HCT116 (cell line): ENCODE results near the gene TBCD. TPM values are rescaled to one million over a fixed set of nuclear protein-coding genes. Genes with fewer than 3 reads are reported as not detected.

Source experiments
- ATAC-seq: fragments of 200-7000 bp; cut with Tn5 transposase; 2 replicates; pipeline ENCODE4 v1.9.1; 2020; ENCODE audit warnings: mild to moderate bottlenecking, moderate library complexity
- BruUV-seq: library from RNA; stranded (reverse); fragments of 400-500 nt; replicated peaks from 2 replicates; lab custom pipeline; 2021; lab: Mats Ljungman, UMichigan
- CTCF ChIA-PET: fragments of 300-600 bp; sonication (Branson Sonifier 250); formaldehyde crosslinking; loops from one replicate; lab custom pipeline; 2021; ENCODE audit warnings: antibody characterized with exemption; lab: Charles Lee
- POLR2A ChIA-PET: fragments of 300-600, 350-600 bp; sonication (Branson Sonifier 250); formaldehyde crosslinking; loops from one replicate; lab custom pipeline; 2021; ENCODE audit warnings: antibody characterized with exemption; lab: Charles Lee
- RAD21 ChIA-PET, 2 experiments: fragments of 300-600 bp; sonication (Branson Sonifier 250); formaldehyde crosslinking; loops; one replicate each; lab custom pipeline; 2023; ENCODE audit warnings: low total read pairs in 2 of 2; ENCODE audit not compliant: uncharacterized antibody in 2 of 2, unreplicated experiment in 2 of 2, low non-redundant PET in 1 of 2; lab: Charles Lee
- DNase-seq: peaks from one replicate; pipeline ENCODE4 v3.0.0-alpha.2; 2010; ENCODE audit warnings: low read depth, low spot score
- H2AFZ ChIP-seq: fragments of 200-600 bp; shearing (Covaris generic), sonication (generic); 2 replicates; pipeline ENCODE4 v1.6.1; 2017; ENCODE audit warnings: low read depth, mixed run types, mixed read lengths, antibody characterized with exemption, low read length; ENCODE audit not compliant: poor library complexity, severe bottlenecking
- H3K27ac ChIP-seq: 2 replicates; pipeline ENCODE4 v1.5.1; 2012; ENCODE audit warnings: low read depth, low read length
- H3K27me3 ChIP-seq: fragments of 200-600 bp; sonication (generic); 2 replicates; pipeline ENCODE4 v1.6.1; 2016; ENCODE audit warnings: mixed run types, low read length, mixed read lengths; ENCODE audit not compliant: insufficient read depth
- H3K36me3 ChIP-seq, 2 experiments: fragments of 200-500 bp in 1 of 2; fragments of 200-600 bp in 1 of 2; sonication (Bioruptor generic) in 1 of 2; sonication (generic) in 1 of 2; 2 replicates each; pipeline versions ENCODE4 v1.5.1 to v1.6.1; 2014 to 2016; ENCODE audit warnings: low read length in 2 of 2, inconsistent platforms in 1 of 2, mixed read lengths in 1 of 2, mixed run types in 1 of 2; ENCODE audit not compliant: insufficient read depth in 2 of 2, control insufficient read depth in 1 of 2
- H3K4me1 ChIP-seq, 2 experiments: fragments of 200-600 bp in 1 of 2; sonication (generic) in 1 of 2; 2 replicates each; pipeline versions ENCODE4 v1.5.1 to v1.6.1; 2012 to 2017; ENCODE audit warnings: low read length in 2 of 2, inconsistent platforms in 1 of 2, mild to moderate bottlenecking in 1 of 2, mixed read lengths in 1 of 2, mixed run types in 1 of 2, moderate library complexity in 1 of 2; ENCODE audit not compliant: insufficient read depth in 2 of 2, control insufficient read depth in 1 of 2
- H3K4me2 ChIP-seq: fragments of 200-600 bp; sonication (generic); 2 replicates; pipeline ENCODE4 v1.6.1; 2017; ENCODE audit warnings: mixed run types, low read length, mixed read lengths
- H3K4me3 ChIP-seq, 2 experiments: fragments of 200-600 bp in 1 of 2; sonication (generic) in 1 of 2; replicated peaks in 1 of 2; 2 replicates each; pipeline ENCODE4 v1.5.1; 2011 to 2016; ENCODE audit warnings: low read length in 2 of 2, control low read depth in 1 of 2, low read depth in 1 of 2, mild to moderate bottlenecking in 1 of 2, mixed read lengths in 1 of 2, mixed run types in 1 of 2
- H3K79me2 ChIP-seq: fragments of 200-600 bp; sonication (generic); 2 replicates; pipeline ENCODE4 v1.6.1; 2017; ENCODE audit warnings: mild to moderate bottlenecking, mixed run types, low read length, moderate library complexity, mixed read lengths; ENCODE audit not compliant: insufficient read depth
- H3K9ac ChIP-seq: fragments of 200-600 bp; sonication (generic); 2 replicates; pipeline ENCODE4 v1.6.1; 2016; ENCODE audit warnings: low read length, mixed read lengths
- H3K9me2 ChIP-seq: fragments of 200-600 bp; sonication (generic), shearing (Covaris generic); 2 replicates; pipeline ENCODE4 v1.6.1; 2017; ENCODE audit warnings: mixed run types, mild to moderate bottlenecking, moderate library complexity; ENCODE audit not compliant: insufficient read depth
- H3K9me3 ChIP-seq, 2 experiments: fragments of 200-500 bp in 1 of 2; fragments of 200-600 bp in 1 of 2; sonication (Bioruptor generic) in 1 of 2; sonication (generic) in 1 of 2; 2 replicates each; pipeline ENCODE4 v1.6.1; 2014 to 2017; ENCODE audit warnings: low read length in 2 of 2, mixed read lengths in 2 of 2, inconsistent platforms in 1 of 2, low read depth in 1 of 2, mild to moderate bottlenecking in 1 of 2, mixed run types in 1 of 2, moderate library complexity in 1 of 2; ENCODE audit not compliant: control insufficient read depth in 1 of 2, insufficient read depth in 1 of 2
- H4K20me1 ChIP-seq: fragments of 200-600 bp; sonication (generic), shearing (Covaris generic); 2 replicates; pipeline ENCODE4 v1.6.1; 2017; ENCODE audit warnings: mixed run types, mild to moderate bottlenecking, moderate library complexity; ENCODE audit not compliant: insufficient read depth
- CBX3 ChIP-seq: IDR thresholded peaks from 2 replicates; pipeline ENCODE4 v1.6.1; 2012; ENCODE audit warnings: low read depth
- JUND ChIP-seq: IDR thresholded peaks from 2 replicates; pipeline ENCODE4 v1.6.1; 2012
- SRF ChIP-seq: IDR thresholded peaks from 2 replicates; pipeline ENCODE4 v1.6.1; 2012; ENCODE audit warnings: low read depth
- intact Hi-C: fragments of 100-400 bp; cut with micrococcal nuclease; formaldehyde crosslinking; loops from 2 replicates; pipeline ENCODE4 v1.10.0; 2022
- total RNA-seq: library from RNA; stranded (reverse); gene quantifications from one replicate; pipeline ENCODE4 v1.2.1, GENCODE V29; 2021; ENCODE audit not compliant: unreplicated experiment
- TF ChIP-seq, protein P1 (sequence below): IDR thresholded peaks from 2 replicates; pipeline ENCODE4 v1.6.1; 2012; ENCODE audit warnings: low read depth
- TF ChIP-seq, protein P2 (sequence below), 3 experiments: fragments of 200-600 bp in 1 of 3; sonication (generic) in 1 of 3; IDR thresholded peaks in 2 of 3; conservative IDR thresholded peaks in 1 of 3; 2 replicates each; pipeline ENCODE4 v1.5.1; 2012 to 2017; ENCODE audit warnings: low read depth in 2 of 3, low read length in 2 of 3, antibody characterized with exemption in 1 of 3, borderline replicate concordance in 1 of 3, control low read depth in 1 of 3, mild to moderate bottlenecking in 1 of 3, mixed read lengths in 1 of 3, mixed run types in 1 of 3, moderate library complexity in 1 of 3; ENCODE audit not compliant: insufficient read depth in 1 of 3

The TBCD gene
- total RNA-seq, 1 experiment from 2014 or later: 152 TPM

DNA sequence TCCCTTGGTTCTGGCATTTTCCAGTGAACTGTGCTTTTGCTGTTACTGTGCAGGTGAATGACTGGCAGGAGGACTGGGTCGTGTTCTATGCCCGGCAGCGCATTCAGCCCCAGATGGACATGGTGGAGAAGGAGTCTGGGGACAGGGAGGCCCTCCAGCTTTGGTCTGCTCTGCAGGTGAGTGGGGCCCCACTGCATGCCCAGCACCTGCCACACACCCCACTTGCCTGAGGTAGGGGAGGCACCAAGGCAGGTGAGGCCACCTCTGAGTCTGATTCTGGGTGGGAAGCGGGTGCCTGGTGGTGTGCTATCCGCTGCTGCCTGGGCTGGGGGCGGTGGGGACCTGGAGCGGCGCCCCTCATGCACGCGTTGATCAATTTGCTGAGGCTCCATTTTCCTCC is 25.4 kb upstream of the TBCD start:
- H3K9ac ChIP-seq: no peak overlapping the region
- intact Hi-C loops: no loop called here
- H3K9me3 ChIP-seq: no peaks in the 10 kb centered on the region
- BruUV-seq: no TSS peak
- ChIA-PET CTCF (no interaction called here), RAD21 (no interaction called here), POLR2A (interaction anchor here (0.6 kb wide), 1 partner anchor 10 kb away, joined by 6 read pairs; the partner anchor contains the start of gene FN3KRP)
- no peak overlapping the region for H3K4me2 ChIP-seq
- no peaks in the 10 kb centered on the region for H3K27me3 ChIP-seq
- TF ChIP-seq, protein P1, sequence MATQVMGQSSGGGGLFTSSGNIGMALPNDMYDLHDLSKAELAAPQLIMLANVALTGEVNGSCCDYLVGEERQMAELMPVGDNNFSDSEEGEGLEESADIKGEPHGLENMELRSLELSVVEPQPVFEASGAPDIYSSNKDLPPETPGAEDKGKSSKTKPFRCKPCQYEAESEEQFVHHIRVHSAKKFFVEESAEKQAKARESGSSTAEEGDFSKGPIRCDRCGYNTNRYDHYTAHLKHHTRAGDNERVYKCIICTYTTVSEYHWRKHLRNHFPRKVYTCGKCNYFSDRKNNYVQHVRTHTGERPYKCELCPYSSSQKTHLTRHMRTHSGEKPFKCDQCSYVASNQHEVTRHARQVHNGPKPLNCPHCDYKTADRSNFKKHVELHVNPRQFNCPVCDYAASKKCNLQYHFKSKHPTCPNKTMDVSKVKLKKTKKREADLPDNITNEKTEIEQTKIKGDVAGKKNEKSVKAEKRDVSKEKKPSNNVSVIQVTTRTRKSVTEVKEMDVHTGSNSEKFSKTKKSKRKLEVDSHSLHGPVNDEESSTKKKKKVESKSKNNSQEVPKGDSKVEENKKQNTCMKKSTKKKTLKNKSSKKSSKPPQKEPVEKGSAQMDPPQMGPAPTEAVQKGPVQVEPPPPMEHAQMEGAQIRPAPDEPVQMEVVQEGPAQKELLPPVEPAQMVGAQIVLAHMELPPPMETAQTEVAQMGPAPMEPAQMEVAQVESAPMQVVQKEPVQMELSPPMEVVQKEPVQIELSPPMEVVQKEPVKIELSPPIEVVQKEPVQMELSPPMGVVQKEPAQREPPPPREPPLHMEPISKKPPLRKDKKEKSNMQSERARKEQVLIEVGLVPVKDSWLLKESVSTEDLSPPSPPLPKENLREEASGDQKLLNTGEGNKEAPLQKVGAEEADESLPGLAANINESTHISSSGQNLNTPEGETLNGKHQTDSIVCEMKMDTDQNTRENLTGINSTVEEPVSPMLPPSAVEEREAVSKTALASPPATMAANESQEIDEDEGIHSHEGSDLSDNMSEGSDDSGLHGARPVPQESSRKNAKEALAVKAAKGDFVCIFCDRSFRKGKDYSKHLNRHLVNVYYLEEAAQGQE: no peak
- TF ChIP-seq, protein P2, sequence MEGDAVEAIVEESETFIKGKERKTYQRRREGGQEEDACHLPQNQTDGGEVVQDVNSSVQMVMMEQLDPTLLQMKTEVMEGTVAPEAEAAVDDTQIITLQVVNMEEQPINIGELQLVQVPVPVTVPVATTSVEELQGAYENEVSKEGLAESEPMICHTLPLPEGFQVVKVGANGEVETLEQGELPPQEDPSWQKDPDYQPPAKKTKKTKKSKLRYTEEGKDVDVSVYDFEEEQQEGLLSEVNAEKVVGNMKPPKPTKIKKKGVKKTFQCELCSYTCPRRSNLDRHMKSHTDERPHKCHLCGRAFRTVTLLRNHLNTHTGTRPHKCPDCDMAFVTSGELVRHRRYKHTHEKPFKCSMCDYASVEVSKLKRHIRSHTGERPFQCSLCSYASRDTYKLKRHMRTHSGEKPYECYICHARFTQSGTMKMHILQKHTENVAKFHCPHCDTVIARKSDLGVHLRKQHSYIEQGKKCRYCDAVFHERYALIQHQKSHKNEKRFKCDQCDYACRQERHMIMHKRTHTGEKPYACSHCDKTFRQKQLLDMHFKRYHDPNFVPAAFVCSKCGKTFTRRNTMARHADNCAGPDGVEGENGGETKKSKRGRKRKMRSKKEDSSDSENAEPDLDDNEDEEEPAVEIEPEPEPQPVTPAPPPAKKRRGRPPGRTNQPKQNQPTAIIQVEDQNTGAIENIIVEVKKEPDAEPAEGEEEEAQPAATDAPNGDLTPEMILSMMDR (IDR thresholded peaks at IDR 0.05 in 2 of 3, conservative IDR thresholded peaks at IDR 0.05 in 1 of 3; ENCODE audit: borderline replicate concordance in 1 of 3, insufficient read depth in 1 of 3, low read depth in 2 of 3, low read length in 2 of 3): no peak
- TF ChIP-seq SRF (no peak), JUND (no peak), CBX3 (no peak)
- no peak for DNase-seq
- H3K36me3 ChIP-seq: peaks cover 23 to 39% of the 10 kb centered on the region in 2 experiments
- no peak overlapping the region for H3K27ac ChIP-seq
- ATAC-seq: no peak
- no peaks in the 10 kb centered on the region for H3K79me2 ChIP-seq
- no peak overlapping the region for H3K4me3 ChIP-seq
- H3K9me2 ChIP-seq: no peaks in the 10 kb centered on the region
- H3K4me1 ChIP-seq: no peaks in the 10 kb centered on the region
- H4K20me1 ChIP-seq: no peaks in the 10 kb centered on the region
- no peak overlapping the region for H2AFZ ChIP-seq
